Measurements from ENCODE around the gene CLIC2.

DNA sequence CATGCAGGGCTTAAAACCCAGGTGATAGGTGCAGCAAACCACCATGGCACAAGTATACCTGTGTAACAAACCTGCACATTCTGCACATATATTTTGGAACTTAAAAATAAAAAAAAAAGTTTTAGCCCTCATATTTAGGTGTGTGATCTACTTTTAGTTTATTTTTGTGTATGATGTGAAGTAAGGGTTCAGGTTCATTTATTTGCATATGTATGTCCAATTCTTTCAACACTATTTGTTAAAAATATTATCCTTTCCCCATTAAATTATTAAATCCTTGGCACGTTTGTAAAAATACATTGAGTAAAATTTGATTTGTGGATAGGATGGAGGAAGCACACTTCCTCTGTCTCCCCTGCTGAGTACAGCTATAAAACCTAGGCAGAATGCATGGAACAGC, 83.0 kb downstream of the CLIC2 start:
- TF ChIP-seq EZH2phosphoT487 (IDR thresholded peaks at IDR 0.05; ENCODE audit: borderline replicate concordance, low read depth, low read length) = no peak
- TF ChIP-seq, protein P1, sequence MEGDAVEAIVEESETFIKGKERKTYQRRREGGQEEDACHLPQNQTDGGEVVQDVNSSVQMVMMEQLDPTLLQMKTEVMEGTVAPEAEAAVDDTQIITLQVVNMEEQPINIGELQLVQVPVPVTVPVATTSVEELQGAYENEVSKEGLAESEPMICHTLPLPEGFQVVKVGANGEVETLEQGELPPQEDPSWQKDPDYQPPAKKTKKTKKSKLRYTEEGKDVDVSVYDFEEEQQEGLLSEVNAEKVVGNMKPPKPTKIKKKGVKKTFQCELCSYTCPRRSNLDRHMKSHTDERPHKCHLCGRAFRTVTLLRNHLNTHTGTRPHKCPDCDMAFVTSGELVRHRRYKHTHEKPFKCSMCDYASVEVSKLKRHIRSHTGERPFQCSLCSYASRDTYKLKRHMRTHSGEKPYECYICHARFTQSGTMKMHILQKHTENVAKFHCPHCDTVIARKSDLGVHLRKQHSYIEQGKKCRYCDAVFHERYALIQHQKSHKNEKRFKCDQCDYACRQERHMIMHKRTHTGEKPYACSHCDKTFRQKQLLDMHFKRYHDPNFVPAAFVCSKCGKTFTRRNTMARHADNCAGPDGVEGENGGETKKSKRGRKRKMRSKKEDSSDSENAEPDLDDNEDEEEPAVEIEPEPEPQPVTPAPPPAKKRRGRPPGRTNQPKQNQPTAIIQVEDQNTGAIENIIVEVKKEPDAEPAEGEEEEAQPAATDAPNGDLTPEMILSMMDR (conservative IDR thresholded peaks at IDR 0.05; ENCODE audit: low read length) = no peak
